ENCODE measurements around the gene BRCA1.

GRCh38 chr17:43018008-43018853 lies 106.9 kb downstream of the BRCA1 start:
- no peak for TF ChIP-seq EP300 (IDR thresholded peaks at IDR 0.05)
- TF ChIP-seq RARB (CRISPR knock-in tag; IDR thresholded peaks at IDR 0.05): no peak
- TF ChIP-seq MAFK (IDR thresholded peaks at IDR 0.05; ENCODE audit: partially characterized antibody): no peak
- TF ChIP-seq RCOR1 (IDR thresholded peaks at IDR 0.05; ENCODE audit: low read depth, low read length): no peak
- no peak for TF ChIP-seq POLR2A (IDR thresholded peaks at IDR 0.05; ENCODE audit: low read length)
- no peak for TF ChIP-seq E2F6 (IDR thresholded peaks at IDR 0.05; ENCODE audit: borderline replicate concordance, low read depth)
